GM18498 (cell line): ENCODE data around the gene C1orf167.

Experiments used
- ATAC-seq: cut with Tn5 transposase; IDR thresholded peaks from one replicate; pipeline ENCODE4 v1.9.1; 2021; ENCODE audit warnings: mild to moderate bottlenecking, moderate library complexity; ENCODE audit not compliant: unreplicated experiment

The C1orf167 gene

DNA sequence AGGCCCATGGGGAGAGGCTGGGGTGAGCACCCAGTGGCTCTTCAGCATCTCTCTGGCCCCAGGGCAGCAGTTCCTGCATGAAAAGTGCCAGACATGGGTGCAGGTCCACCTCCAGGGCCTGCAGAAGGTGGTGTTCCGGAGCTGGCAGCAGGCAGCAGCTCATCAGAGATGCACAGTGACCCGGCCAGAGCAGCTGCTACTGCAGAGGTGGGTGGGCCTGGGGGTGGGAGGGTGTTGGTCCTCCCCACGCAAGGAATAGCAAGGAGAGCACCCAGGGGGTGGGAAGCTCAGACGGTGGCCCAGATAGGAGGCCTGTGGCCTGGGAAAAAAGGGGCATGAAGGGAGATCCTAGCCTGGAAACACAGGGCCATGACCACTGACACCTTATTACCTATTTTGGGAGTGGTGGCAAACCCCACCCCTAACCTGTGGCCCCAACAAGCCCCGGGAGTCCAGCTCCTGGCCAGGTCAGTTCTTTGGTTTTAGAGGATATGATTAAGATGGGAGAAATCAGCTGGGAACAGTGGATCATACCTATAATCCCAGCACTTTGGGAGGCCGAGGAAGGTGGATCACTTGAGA lies 20.2 kb downstream of the C1orf167 start:
- ATAC-seq = no peak

DNA sequence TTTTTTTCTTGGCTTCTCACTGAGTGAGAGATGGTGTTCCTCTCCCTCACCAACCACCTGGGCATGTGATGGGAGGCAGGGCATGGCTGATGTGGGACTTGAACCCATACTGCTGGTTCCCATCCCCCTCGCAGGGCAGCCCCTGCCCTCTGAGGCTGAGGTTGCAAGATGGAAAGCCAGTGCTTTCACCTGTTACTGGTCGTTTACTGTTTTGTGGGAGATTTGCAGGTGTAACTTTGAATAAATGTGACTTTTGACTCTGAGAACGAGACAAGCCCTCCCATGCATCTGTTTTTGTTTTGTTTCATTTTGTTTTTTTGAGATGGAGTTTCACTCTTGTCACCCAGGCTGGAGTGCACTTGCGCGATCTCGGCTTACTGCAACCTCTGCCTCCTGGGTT lies 21.6 kb downstream of the C1orf167 start:
- no peak for ATAC-seq

DNA sequence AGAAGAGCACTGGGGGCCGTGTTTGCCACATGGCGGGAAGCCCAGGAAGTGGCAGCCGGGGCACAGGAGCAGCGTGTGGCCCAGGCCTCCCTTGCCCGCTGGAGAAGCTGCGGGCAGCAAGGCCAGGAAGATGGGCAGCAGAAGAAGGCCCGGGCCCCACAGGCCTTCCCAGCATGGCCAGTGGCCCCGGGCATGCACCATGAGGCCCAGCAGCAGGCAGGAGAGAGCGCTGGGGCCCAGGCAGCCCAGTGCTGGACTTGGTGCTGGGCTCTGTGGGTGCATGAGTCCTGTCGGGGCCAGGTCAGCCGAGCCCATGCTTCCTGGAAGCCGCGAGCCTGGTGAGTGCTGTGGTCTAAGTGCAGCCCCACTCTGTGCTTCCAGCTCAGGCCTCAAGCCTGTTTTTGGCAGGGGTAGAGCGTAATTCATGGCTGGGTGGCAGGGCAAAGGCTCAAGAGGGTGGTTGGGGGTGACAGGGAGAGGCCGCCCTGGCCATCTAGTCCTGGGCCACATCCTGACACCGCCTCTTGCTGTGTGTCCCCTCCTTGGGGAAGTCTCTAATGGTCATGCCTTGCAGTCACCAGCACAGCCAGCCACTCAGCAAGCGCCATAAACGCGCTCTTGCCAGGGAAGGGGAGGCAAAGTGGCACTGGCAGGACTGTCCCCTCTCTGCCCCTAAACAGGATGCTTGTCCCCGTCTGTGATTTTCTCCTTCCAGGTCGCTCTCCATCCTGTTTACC lies 22.4 kb downstream of the C1orf167 start:
- ATAC-seq = no peak

DNA sequence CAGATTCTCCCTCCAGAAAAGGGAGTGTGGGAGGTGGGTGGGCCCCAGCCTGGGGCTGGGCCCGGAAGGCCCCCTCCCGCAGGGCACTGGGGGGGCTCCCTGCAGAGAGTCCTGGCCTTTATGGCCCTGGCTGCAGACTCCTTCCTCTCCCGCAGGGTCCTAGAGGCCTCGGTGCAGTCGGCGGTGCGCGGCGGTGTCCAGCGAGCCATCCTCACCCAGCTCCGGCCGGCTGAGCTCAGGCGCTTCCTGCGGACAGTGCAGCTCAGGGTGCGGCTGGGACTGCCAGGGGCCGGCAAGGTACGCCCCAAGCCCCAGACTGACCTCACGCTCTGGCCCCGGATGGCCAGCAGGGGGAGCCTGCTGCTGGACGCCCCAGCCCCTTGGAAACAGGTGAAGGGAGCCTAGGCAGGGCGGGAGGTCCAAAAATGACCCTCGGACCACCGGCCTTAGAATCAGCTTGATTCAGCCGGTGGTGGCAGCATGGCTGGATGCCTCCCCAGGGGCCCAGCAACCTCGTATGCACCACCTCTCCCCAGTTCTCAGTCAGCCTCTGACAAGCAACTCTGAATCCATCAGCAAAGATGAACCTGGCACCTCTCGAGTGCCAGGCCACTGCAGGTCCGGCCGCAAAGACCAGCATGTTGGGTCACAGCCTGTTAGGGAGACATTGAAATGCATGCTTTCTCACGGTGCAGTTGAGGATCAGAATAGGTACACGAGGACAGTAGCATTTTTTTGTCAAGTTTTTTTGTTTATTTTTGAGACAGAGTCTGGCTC lies 23.2 kb downstream of the C1orf167 start:
- no peak for ATAC-seq

DNA sequence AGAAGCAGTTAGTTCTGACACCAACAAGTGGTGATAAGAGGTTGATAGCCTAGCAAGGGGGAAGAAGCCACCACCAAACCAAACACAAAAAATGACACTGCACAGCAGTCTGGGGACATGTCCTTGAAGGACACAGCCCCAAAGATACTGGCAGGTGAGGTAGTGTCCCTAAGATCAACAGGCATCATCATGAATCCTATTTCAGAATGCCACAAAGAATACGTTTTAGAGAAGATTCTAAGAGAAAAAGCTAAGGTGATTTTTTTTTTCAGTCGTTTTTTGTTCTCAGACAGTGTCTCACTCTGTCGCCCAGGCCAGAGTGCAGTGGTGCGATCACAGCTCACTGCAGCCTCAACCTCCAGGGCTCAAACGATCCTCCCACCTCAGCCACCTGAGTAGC lies 24.2 kb downstream of the C1orf167 start:
- no peak for ATAC-seq

GRCh38 chr1:11787251-11787803 lies 25.3 kb downstream of the C1orf167 start:
- no peak for ATAC-seq

DNA sequence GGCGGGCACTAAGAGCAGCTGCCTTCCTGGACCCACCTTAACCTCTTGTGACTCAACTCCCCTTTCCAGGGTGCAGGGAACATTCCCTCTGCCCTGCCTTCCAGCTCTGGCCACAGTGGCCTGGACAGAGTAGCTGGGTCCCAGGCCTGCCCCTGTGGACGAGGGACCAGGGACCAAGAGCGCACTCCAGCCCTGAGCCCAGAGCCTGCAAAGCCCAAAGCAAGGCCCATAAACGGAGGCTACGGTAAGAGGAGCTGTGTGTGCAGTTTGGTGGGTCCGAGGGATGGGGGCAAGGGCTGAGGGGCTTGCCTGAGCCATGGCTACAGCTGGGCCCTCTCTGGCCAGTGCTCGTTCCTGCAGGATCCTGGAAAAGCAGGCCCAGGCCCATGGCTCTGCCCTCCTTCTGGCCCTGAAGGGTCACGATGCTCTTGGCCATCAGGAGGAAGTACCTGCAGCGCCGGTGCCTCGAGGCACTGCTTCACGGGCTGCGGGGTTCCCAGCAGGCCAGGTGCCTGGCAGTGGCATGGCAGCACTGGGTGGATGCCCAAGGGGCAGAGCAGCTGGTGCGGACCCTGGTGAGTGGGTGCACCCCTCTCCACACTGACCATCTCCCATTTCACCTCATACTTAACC lies 25.9 kb downstream of the C1orf167 start:
- ATAC-seq = no peak

GRCh38 chr1:11788549-11789053 lies 26.6 kb downstream of the C1orf167 start:
- ATAC-seq = no peak

- ATAC-seq = no peak
Observed at GRCh38 chr1:11789126-11790067, 27.4 kb downstream of the C1orf167 start.

DNA sequence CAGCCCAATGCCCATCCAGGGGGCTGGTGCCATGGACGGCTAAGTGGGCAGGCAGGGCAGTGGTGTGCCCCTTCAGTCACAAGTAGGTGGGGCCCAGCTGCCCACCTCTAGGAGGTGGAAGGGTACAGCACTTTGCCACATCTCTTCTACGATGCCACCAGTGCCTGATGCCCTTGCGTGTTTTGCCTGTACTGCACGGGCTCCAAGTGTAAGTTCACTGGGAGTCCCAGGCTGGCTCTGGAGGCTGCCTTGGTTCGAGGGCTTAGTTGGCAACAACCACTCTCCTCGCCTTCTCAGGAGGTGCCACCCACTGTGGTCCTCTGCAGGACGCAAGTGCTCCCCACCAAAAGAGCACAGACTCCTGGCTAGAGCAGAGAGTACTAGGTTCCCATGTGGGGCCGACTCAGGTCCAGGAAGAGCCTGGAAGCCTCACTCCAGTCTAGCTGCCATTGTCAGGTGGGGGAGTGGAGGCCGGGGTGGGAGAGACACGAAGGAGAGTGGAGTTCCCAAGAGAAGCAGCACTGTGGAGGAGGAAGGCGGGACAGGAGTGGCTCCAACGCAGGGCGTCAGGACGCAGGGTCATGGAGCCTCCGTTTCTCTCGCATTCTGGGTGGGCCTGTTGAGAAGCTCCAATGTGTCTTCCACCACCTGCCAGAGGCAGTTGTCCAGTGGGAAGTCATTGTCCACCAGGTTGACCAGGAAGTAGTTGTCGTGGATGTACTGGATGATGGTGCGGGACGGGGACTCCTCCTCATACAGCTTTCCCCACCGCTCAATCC lies 28.3 kb downstream of the C1orf167 start:
- ATAC-seq = no peak

DNA sequence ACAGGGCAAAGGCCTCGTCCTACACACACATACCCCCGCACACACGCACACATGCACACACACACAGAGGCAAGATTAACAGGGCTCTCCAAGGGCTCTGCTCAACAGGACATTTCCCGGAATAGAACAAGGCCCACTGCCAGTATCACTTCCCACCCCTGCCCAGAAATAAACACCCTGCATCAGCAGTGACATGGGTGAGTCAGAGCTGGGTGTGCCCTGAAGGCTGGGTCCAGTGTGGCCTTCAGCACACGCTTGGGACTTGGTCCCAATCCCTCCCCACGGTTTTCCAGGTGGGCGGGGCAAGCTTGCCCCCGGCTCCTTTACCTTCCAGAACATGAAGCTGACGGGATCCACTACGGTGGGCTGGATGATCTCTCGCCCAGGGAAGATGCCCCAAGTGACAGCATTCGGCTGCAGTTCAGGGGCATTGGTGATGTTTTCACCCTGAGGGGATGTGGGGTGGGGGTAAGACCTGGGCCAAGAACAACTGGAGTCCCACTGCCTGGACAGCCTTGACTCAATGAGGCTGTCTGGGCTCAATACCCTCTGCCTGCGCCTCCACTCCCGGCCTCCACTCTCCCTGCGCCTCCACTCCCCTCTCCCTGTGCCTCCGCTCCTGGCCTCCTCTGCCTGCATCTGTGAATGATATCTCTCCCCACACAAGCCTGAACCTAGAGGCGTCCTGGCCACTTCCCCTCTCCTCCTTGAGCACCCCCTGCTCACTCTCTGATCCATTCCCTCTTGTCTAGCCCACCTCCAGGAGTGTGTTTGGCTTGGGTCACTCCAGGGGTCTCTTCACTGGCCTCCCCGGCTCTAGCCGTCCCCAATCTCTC lies 29.1 kb downstream of the C1orf167 start:
- ATAC-seq = no peak

DNA sequence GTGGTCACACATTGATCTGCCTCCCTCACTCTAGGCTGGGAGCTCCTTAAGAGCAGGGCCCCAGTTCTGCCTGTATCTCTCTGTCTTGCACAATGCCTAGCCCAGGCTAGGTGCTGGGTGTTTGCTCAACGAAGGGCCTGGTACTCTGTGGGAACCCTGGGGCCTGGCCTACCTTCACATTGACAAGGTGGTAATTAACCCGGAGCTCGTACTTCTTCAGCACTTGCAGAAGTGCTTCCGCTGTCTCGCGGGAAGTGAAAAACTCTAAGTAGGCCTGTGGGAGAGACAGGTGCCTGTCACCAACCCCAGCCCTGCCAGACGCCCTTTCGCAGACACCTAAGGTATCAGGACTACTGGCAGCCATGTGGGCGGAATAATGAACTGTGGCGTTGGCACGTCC lies 30.1 kb downstream of the C1orf167 start:
- no peak for ATAC-seq

- ATAC-seq = no peak
Observed at GRCh38 chr1:11793819-11794218, 31.8 kb downstream of the C1orf167 start.

- no peak for ATAC-seq
Observed at GRCh38 chr1:11794446-11795237, 32.6 kb downstream of the C1orf167 start.

DNA sequence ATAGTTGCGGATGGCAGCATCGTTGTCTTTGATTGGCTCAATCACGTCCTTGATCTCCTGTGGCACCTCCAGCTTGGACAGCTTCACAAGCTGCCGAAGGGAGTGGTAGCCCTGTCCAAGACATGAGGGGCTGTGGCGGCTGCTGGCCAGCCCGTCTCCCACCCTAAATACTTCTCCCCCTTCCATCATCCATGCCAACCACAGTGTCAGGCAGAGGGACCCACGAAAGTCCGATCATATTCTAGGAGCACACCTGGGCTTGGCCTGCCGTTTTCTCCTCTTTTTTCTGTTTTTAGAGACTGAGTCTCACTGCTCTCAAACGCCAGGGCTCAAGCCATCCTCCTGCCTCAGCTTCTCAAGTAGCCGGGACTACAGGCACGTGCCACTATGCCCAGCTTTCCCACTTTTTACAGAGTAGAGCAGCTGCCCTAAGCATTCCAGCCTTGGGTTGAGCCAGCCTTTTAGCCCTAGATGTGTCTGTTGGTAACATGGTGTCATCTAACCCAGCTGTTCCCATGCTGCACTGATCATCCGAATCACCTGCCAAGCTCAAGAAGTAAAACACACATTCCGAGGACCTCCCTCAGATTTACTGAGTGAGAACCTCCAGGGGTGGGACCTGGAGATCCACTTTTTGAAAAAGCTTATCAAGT lies 33.4 kb downstream of the C1orf167 start:
- no peak for ATAC-seq

GRCh38 chr1:11796036-11796828 lies 34.2 kb downstream of the C1orf167 start:
- no peak for ATAC-seq
